HG02981 (cell line): Measurements from ENCODE around the gene CPA1.

Source experiments
- ATAC-seq: cut with Tn5 transposase; IDR thresholded peaks from one replicate; pipeline ENCODE4 v1.9.1; 2021; ENCODE audit warnings: mild to moderate bottlenecking, moderate library complexity; ENCODE audit not compliant: unreplicated experiment

CPA1 gene

DNA sequence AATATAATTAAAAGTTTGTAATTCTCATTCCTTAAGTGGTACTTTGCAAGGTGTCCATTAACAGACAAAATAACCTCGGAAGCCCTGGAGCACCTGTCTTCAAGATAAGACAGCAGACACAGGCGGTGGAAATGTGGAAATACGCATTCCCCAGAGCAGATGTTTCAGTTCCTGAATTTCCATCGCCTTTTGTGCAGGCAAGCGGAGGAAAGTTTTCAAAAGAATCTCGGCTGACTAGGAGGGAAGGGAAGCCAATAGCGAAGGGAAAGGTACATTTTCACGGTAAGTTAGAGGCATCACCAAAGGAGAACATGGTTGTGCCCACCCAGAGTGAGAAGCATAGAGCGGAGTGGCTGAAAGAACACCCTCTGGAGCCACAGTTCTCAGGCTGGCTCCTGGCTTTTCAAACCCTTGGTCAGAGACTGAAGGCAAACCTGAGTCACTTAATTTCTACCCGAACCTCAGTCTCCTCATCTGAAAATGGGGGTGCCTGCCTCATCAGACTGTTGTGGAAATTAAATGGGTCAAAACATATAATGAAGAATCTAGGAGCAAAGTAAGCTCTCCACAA lies 13.6 kb downstream of the CPA1 start:
- ATAC-seq, result no peak

DNA sequence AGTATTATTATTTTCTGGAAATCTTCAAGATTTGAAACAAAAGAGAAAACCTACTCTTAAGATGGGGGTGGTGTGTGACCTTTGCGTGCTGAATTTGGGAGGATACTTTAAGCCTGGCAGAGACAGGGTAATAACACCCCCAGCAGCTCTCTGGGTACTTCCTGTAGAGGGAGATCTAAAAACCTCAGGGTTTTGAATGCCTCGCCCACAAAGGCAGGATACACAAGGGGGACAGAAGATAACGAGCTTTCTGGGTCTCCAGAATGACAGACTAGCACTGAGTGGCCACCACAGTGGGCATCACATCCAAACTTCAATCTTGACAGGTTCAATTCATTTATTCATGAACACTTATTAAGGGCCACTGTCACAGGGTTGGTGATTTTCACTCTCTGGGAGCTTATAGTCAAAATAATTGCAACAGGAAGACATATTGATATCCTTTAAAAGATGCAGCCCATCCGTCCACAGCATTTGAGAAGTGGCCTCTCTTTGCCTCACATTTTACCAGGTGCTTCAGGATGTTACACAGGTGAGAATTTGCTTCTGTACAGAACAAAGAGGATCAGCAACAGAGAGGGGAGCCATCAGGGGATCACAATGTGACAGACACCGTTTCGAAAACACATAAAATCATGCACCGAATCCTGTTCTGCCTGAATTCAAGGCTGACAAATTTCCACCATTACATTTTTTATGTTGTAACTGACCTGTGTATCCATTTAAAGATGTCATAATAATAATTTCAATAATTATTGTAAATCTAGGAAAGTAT lies 14.3 kb downstream of the CPA1 start:
- no peak for ATAC-seq

DNA sequence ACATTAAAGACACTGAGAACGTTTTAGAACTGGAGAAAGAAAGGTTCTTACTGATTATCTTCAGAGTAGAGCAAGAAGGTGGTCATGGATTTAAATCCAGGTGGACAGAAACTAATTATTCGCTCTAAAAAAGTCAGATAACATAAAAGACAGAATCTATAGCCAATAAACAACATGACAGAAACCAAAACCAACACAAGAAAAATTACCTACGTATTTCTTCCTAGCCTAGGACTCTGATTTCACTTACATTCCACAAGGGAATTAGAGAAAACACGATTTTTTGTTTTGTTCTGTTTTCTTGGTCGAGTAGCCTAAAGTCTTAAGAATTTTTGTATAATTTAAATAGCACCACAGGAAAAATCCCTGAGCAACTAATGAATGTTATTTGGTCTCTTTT lies 15.1 kb downstream of the CPA1 start:
- ATAC-seq, result no peak

DNA sequence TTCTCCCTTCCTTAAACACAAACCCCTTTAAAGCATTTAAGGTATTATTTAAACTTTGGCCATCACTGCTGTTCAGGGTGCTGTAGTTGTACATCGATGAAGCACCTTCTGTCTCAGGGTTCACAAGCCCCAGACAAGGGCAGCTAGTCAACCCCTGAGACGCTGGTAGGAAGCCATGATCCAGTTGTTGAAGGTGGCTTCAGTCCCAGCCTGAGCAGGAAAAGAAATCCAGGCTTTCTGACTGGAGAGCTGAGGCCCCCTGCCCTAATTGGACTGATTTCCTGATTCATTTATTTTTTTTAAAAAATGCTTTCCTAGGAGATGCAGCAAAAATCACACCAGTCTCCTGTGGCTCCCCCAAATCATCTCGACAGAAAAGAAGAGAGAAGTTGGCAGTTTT lies 15.8 kb downstream of the CPA1 start:
- ATAC-seq, result no peak

DNA sequence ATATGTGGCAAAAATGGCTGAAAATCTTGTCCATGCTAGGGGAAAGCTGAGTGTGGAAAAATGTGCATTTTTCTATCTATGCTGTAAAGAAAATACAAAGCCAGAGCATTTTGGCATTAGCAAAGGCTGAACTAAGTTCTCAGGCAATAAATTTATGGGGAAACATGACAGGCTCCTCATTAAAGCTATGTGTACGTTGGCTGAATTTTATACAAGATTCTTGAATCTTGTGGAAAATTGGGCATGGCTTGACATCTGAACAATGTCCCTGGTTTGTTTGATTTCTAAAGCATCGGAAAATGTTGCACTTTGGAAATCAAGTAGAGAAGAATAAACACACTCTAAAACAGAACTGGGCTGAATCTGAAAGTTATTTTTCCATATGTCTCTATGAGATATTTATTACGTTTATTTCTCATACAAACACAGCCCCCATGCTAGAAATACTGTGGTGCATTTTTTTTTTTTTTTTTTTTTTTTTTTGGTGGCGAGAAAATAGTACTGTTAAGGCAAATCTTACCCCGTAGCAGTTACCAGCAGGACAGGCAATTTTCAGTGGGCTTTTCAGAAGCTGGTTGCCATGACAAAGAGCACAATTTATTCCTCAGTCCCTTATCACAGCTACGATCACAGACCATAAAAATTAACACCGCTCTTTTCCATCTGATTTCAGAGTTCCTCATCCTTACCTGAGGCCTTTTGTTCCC lies 16.9 kb downstream of the CPA1 start:
- ATAC-seq, result no peak

DNA sequence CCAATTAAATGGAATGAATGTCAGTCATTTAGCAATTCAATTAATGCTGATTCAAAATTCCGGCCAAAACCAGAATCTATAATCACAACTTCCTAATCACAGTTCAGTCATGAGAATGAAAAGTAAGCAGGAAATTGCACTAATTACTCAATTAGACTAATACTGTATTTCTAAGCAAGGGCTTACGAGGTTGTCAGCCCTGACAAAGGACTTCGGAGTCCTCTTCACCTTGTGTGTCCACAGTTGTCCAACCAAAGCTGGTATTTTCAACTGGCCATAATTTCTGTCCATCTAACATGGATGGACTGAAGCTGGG lies 17.4 kb downstream of the CPA1 start:
- ATAC-seq, result no peak

DNA sequence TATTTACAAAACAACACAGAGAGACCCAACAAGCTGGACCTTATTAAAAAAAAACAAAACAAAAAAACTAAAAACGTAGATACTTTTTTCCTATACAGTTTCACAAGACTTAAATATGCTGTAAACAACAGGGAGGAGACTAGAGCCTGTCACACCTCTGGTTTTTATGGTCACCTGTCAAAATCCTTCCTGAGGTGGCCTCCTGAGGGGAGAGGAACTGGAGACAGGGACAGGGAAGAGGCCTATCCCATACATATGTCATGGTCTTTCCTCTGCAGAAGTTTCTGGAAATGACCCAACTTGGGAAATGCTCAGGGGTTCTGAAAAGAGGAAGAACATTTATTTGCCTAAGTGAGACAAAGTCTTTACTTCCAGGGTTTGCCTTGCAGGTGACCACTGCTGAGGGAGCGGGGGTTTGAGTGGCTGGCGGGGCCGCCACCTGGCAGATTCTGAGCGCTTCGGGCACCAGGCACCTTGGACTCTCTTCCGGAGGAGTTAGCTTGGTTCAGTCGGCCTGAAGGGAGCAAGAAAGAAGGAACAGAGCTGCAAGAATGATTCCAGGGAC lies 18.3 kb downstream of the CPA1 start:
- no peak for ATAC-seq

DNA sequence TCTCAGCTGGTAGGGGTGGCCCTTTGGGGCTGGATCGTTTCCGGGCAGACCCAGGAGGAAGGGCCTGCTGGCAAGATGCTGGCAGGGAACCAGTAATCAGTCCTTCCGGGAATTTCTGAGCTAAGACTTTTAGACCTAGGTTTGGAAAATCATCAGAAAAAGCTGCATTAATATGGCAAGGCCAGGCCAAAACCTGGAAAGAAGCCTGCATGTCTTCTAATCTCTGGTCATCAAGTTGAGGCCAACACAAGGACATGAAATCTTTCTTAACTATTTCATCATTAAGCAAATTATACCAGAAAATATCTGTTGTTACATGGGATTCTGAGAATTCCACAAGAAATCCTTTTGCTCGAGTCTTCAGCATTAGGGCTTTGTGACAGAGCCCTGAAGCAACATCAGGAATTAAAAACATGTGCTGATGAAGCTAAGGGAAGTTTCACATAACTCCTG lies 19.9 kb downstream of the CPA1 start:
- no peak for ATAC-seq

DNA sequence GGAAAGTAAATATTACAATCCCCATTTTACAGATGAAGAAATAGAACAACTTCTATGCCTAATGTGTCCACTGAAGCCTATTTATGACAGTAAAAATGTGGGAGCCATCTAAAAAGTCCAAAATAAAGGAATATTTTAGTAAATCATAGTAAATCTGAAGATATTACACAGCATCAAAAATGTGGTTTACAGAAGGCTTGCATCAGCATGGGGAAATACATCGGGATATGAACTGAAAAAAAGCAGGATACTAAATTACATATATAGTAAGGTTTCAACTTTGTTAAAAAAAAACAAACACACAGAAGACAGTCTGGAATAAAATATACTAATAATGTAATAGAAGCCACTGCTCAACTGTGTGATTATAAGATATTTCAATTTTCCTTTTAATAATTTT lies 20.8 kb downstream of the CPA1 start:
- no peak for ATAC-seq

DNA sequence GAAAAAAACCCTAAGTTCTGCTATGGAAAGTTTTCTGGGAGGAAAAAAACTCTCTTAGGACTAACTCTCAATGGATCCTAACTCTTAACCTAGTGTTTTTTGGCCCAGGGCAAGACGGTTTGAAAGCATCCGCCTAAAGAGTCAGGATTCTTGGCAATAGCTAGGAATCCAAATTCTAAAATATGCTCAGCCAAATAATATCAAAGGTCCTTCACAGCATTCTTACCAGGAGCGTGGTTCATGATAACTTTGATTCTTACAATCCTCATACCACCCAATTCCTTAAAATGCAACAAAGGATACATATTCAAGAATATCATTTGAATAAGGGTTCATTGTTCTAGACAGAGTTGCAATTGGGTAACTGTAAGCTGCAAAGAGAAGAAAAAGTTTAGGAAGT lies 21.3 kb downstream of the CPA1 start:
- no peak for ATAC-seq

DNA sequence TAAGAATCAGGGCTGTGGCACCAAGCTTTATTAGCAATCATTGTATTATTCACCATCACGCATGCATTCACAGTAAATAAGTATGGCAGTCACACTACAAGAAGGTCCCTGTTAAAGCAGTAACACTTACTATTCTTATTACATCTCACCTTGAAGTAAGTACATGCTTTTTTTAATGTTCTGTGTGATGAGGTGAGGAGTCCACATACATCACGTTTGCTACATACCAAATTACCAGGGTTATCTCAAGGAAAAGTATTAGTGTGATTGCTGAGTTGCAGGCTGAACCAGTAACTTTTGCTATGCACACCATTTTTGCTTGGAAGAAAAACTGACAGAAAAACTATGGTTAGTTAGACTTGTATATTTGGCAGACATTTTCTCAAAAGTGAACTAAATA lies 24.7 kb downstream of the CPA1 start:
- ATAC-seq, result no peak

DNA sequence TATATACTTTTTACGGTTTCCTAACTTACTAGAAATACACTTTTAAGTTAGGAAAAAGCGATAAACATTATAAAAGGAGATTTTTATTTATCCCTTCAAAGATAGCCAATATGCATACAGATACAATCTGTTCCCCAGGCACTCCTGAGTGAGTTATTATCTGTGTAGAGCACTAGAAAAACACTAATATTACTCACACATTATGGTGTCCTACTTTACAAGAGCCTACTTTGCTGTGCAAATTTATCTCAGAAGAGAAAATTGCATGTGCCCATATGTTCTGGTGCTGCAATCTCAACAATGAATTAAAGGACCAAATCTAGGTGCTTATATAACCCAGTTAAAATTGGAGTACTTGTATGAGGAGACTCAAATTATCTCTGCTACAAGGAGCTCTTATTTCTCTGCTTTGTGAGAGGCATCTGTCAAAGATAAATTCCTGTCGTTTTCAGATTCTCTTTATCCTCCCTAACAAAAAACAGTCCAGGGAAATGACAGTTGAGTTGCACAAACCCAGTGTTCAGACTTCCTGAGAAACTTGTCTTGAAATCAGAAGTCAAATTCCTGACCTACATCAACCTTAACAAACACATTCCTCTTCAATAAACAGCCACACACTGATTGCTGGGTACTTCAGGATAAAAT lies 28.9 kb downstream of the CPA1 start:
- ATAC-seq, result no peak

DNA sequence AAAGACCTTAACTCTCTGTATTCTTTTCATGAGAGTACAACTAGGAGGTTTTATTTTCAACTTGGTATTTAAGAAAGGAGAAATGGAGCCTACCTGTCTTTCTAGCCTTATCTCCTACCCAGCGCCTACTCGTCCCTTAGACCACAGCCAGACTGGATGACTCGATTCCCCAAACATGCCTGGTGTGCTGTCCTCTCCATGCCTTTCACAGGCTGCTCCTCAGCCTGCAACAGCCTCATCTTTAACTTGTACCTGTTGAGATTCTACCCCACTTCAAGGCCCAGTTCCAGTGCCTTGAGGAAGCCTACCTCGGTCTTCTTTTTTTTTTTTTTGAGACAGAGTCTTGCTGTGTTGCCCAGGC lies 29.4 kb downstream of the CPA1 start:
- no peak for ATAC-seq

DNA sequence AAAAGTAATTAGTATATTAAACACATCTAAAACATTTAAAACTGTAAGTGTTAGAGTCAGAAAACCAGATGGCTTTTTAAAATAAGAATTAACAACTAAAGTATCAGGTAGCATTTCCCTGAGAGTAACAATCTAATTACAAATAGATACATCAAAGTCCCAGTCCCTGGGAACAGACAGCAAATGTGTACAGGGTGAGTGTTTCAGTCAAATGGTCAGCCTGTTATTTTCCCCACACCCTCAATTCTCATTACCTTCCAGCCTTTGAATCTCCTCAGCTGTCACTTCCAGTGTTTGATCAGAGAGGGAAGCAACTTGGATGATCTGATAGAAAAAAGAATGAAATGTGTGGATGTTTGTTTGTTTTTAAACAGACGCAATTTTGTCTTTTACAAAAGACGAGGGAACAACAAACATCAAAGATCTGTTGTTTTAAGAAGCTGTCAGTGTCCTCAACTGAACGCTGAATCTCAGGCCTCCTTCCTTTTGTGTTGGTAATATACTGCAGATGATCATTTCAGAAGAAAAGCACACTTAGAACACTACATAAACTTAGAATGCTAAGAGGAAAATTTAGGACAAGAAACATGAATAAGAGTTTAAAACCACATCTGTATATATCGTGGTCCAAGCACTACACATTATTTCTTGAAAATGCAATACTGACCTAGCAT lies 30.7 kb downstream of the CPA1 start:
- no peak for ATAC-seq

DNA sequence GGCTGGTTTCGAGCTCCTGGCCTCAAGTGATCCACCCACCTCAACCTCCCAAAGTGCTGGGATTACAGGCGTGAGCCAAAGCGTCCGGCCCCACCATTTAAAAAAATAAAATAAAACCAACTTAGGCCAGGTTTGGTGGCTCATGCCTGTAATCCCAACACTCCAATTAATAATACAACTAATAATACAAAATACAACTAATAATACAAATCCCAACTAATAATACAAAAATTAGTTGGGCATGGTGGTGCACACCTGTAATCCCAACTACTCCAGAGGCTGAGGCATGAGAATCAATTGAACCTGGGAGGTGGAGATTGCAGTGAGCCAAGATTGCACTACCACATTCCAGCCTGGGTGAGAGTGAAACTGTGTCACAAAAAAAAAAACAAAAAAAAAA lies 32.9 kb downstream of the CPA1 start:
- ATAC-seq, result no peak

DNA sequence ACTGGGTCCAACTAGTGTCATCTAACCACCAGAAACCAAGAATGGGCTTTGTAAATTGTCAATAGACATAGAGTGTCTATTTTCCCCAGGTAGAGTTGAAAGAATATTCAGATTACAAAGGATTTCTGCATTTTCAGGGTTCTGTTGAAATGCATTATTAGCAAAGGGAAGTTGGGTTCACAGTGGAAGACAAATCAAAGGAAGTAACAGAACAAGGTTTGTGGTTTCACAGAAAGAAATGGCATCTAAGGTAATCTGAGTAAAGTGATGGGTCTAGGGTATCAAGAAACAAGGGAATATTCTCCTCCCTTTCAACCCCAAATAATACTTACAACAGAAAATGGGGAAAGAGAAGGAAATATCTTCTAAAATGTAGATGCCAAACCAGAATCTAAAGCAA lies 34.7 kb downstream of the CPA1 start:
- no peak for ATAC-seq

DNA sequence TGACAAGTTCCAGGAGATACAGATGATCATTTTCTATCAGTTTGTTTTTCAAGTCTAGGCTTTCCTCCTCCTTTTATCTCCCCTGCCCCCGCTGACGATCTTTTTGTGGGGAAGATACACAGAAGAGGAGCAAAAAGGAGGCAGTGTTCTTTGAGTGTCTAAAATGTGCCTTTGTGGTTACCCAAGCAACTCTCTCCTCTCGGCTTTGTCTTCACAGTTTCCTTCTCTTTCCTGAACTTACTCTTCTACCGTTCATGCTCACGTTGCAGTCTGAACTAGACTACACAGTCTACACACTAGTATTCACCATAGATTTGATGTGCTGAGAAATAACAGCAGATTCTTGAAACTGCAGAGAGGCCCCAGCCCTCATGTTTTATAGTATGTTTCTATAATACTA lies 36.9 kb downstream of the CPA1 start:
- ATAC-seq, result no peak

DNA sequence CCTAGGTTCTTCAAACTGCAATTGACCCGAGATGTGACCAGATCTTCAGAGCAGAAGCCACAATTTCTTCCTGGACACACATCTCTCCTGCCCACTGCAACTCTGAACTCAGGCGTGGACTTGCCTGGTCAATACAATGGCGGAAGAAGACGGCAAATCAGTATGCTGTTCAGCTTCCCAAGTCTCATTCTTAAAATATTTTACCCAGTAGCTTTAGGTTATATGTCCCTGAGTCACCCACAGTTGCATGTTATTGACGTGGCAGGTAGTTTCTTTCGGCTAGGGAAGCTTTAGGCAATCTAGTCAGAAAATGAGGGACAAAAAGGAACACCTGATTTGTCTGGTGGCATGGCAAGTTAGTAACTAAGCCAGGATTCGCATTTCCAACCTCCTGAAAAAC lies 38.0 kb downstream of the CPA1 start:
- no peak for ATAC-seq

DNA sequence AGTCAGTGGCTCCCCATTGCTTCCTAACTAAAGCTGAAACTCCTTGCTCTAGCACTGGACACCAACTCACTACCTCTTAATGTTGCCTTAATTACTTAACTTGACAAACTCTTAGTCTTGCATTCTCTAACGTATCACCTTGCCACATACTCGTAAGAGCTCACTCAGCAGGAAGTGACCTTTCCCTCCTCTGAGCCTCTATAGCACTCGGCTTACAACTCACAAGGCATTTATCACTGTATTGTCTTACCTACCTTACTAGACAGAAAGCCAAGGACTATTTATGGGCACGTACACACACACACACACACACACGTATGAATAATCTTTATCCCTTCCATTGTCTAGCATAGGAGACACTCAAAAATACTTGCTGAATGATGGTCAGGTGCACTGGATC lies 39.4 kb downstream of the CPA1 start:
- ATAC-seq, result no peak

DNA sequence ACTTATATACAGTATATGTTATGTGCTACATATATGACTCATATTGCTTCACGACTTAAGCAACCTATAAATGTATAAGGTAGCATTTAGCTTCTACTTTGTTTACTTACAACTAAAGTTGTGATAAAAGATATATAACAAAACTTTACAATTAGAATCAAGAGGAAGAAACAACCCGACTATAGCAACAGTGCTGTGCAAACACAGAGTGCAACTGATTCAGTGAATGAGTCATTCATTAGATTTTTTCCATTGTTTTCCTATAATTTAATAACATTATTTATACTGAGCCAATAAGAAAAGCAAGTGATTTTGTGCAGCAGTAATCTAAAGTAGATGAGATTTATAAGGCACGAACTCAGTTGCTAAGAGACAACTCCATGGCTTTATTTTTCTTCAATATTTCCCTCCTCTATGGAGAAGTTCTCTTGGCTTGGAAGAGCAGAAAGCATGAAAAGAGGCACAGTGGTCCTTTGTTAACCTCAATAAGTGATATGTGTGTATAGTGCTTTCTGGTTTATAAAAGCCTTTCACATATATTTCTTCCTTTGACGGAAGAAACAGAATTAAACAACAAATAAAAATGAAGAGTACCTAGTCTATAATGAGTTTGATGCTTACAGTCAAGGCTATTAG lies 40.8 kb downstream of the CPA1 start:
- no peak for ATAC-seq

DNA sequence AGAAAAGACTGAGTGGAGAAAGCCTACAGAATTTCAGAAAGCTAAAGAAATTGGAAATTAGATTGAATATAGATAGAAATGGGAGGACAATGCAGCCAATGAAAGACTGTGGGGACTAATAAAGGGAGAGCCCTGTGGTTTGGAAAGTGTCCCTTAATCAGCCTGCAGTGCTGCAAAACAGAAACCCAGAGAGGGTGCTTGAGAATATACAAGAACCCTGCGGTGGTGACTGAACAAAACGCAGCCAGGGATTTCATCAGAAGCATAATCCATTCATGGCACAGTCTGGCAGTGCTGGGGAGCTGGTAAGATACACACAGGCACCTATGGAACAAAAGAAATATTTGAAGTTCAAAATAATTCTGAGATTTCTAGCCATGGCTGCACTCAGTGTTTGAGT lies 41.4 kb downstream of the CPA1 start:
- no peak for ATAC-seq
